GM12872 (cell line): ENCODE measurements around the gene TCF25.

Experiments used
- TF ChIP-seq, protein P1 (sequence below): IDR thresholded peaks from 3 replicates; pipeline ENCODE4 v1.5.1; 2011; ENCODE audit warnings: low read depth, mild to moderate bottlenecking, low read length, moderate library complexity; ENCODE audit not compliant: insufficient read depth

The TCF25 gene

GRCh38 chr16:89873109-89873971, at the start of gene TCF25:
Gene TCF25 (plus strand): TSS chr16:89873592. CDS start chr16:89873668, 76 bp downstream.
- TF ChIP-seq, protein P1, sequence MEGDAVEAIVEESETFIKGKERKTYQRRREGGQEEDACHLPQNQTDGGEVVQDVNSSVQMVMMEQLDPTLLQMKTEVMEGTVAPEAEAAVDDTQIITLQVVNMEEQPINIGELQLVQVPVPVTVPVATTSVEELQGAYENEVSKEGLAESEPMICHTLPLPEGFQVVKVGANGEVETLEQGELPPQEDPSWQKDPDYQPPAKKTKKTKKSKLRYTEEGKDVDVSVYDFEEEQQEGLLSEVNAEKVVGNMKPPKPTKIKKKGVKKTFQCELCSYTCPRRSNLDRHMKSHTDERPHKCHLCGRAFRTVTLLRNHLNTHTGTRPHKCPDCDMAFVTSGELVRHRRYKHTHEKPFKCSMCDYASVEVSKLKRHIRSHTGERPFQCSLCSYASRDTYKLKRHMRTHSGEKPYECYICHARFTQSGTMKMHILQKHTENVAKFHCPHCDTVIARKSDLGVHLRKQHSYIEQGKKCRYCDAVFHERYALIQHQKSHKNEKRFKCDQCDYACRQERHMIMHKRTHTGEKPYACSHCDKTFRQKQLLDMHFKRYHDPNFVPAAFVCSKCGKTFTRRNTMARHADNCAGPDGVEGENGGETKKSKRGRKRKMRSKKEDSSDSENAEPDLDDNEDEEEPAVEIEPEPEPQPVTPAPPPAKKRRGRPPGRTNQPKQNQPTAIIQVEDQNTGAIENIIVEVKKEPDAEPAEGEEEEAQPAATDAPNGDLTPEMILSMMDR = no peak

DNA sequence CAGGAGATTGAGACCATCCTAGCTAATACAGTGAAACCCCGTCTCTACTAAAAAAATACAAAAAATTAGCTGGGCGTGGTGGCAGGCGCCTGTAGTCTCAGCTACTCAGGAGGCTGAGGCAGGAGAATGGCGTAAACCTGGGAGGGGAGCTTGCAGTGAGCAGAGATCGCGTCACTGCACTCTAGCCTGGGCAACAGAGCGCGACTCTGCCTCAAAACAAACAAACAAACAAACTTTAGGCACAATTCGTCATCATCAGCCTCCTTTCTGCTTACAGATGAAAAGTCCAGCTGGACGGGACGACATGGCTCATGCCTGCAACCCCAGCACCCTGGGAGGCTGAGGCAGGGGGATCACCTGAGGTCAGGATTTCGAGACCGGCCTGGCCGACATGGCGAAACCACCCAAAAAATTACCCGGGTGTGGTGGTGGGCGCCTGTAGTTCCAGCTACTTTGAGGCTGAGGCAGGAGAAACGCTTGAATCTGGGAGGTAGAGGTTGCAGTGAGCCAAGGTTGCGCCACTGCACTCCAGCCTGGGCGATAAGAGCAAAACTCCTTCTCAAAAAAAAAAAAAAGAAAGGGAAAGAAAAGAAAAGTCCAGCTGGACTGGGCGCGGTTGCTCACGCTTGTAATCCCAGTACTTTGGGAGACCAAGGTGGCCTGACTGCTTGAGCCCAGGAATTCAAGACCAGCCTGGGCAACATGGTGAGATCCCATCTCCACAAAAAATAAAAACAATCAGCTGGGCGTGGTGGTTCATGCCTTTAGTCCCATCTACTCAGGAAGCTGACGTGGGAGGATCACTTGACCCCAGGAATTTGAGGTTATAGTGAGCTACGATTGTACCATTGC, 46.6 kb upstream of the TCF25 start:
- TF ChIP-seq, protein P1 = no peak

DNA sequence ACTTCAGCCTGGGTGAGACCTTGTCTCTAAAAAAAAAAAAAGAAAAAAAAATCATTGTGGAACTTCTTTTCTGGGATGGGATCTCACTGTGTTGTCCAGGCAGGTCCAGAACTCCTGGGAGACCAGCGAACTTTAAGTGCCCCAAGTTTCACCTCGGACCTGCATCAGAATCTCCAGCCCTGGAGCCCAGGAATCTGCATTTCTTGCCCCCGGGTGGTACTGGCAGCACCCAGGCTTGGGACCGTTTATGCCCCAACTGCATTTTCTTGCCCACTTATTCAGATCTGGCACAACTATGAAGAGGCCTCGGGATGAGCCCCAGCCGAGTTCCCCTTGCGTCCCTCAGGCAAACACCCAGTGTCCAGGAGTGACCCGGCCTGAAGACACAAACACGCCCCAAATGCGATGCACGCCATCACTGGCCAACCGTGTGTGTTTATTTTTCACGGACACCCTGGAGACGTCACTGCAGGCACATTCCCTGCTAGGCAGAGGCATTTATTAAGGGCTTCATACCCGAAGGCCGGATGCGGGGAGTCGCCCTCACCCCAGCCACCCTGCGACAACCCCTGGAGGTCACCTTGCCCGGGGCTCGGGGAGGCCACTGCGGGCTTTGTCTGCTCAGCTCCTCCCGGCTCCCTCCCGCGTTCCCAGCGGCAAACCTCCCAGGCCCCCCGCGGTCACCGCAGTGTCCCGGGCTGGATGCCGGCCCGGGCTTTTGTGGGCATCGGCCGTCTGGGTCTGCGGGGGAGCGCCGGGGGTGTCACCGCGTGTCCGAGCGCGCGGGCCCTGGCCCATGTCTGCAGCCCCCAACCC, 45.8 kb upstream of the TCF25 start:
- TF ChIP-seq, protein P1 = no peak

DNA sequence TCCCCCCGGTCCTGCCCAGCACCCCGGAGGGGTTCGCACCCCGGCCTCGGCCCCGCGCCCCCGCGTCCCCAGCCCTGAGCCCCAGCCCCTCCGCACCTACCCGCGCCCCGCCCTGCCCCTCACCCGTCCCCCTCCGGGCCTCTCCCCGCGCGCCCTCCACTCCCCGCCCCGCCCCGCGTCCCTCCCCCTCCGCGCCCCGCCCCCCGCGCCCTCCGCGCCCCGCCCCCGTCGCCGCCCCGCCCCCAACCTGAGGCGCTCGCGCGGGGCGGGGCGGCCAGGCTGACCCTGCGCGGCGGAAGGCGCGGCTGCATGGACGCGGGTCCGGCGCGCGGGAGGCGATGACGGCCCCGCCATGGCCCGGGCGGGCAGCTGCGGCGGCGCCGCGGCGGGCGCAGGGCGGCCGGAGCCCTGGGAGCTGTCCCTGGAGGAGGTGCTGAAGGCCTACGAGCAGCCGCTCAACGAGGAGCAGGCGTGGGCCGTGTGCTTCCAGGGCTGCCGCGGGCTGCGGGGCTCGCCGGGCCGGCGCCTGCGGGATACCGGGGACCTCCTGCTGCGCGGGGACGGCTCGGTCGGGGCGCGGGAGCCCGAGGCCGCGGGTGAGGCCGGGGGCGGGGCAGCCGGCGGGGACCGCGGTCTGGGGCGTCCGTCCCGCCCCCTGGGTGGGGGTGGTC, 45.1 kb upstream of the TCF25 start, which contains the start of gene SPIRE2:
Gene SPIRE2 (plus strand): TSS at position 277 of the 671 bp plus-strand sequence. CDS start 76 bp downstream, at position 353.
- TF ChIP-seq, protein P1 = no peak

GRCh38 chr16:89828870-89829629, 44.3 kb upstream of the TCF25 start:
- TF ChIP-seq, protein P1 = no peak

GRCh38 chr16:89829630-89830437, 43.6 kb upstream of the TCF25 start:
- TF ChIP-seq, protein P1 = no peak
